ENCODE data around the gene CWF19L1.

- TF ChIP-seq CTCF (IDR thresholded peaks at IDR 0.05; ENCODE audit: low read length) (no peak), EZH2 (IDR thresholded peaks at IDR 0.05; ENCODE audit: borderline replicate concordance, low read length) (no peak)
Observed at GRCh38 chr10:100297242-100297641, 29.8 kb upstream of the CWF19L1 start.
